Endodermal cell (in vitro differentiated cells): Measurements from ENCODE around the gene TRIM37. TPM values are rescaled to one million over a fixed set of nuclear protein-coding genes. Genes with fewer than 3 reads are reported as not detected.

Experiments
- DNase-seq: peaks from one replicate; pipeline ENCODE4 v3.0.0-alpha.2; 2017
- H3K27ac ChIP-seq: 2 replicates; pipeline ENCODE4 v1.5.1; 2013; ENCODE audit warnings: mild to moderate bottlenecking, low read depth, low read length, moderate library complexity
- H3K27me3 ChIP-seq: 2 replicates; pipeline ENCODE4 v1.6.1; 2013; ENCODE audit warnings: mild to moderate bottlenecking, low read length, moderate library complexity; ENCODE audit not compliant: insufficient read depth, control insufficient read depth, poor library complexity, severe bottlenecking
- H3K36me3 ChIP-seq: 2 replicates; pipeline ENCODE4 v1.7.0; 2013; ENCODE audit warnings: mild to moderate bottlenecking, low read length, moderate library complexity; ENCODE audit not compliant: control insufficient read depth, insufficient read depth
- H3K4me1 ChIP-seq: one replicate; pipeline ENCODE4 v1.7.0; 2013; ENCODE audit warnings: low read length; ENCODE audit not compliant: control insufficient read depth, insufficient read depth
- H3K4me3 ChIP-seq: 2 replicates; pipeline ENCODE4 v1.5.1; 2013; ENCODE audit warnings: mild to moderate bottlenecking, low read length, moderate library complexity
- H3K9ac ChIP-seq: 2 replicates; pipeline ENCODE4 v1.6.1; 2013; ENCODE audit warnings: mild to moderate bottlenecking, low read length, moderate library complexity; ENCODE audit not compliant: poor library complexity, severe bottlenecking; ENCODE audit errors: extremely low read depth
- H3K9me3 ChIP-seq: 2 replicates; pipeline ENCODE4 v1.6.1; 2013; ENCODE audit warnings: mild to moderate bottlenecking, low read length, moderate library complexity; ENCODE audit not compliant: control insufficient read depth
- H3K27ac Mint-ChIP-seq: 2 replicates; pipeline ENCODE4 v1.8.0; 2020; ENCODE audit warnings: mixed read lengths
- H3K27me3 Mint-ChIP-seq: 2 replicates; pipeline ENCODE4 v1.8.0; 2021; ENCODE audit warnings: mild to moderate bottlenecking, mixed read lengths; ENCODE audit not compliant: insufficient read depth
- H3K36me3 Mint-ChIP-seq: 2 replicates; pipeline ENCODE4 v1.8.0; 2020; ENCODE audit warnings: low read depth, mixed read lengths
- H3K4me1 Mint-ChIP-seq: 2 replicates; pipeline ENCODE4 v1.8.0; 2020; ENCODE audit warnings: mixed read lengths
- H3K4me3 Mint-ChIP-seq: 2 replicates; pipeline ENCODE4 v1.8.0; 2020; ENCODE audit warnings: mild to moderate bottlenecking, moderate library complexity, mixed read lengths
- H3K9me3 Mint-ChIP-seq: 2 replicates; pipeline ENCODE4 v1.8.0; 2020; ENCODE audit warnings: mild to moderate bottlenecking, mixed read lengths
- CTCF ChIP-seq: fragments of 200-600 bp; sonication (generic); conservative IDR thresholded peaks from 2 replicates; pipeline ENCODE4 v1.5.0; 2021; ENCODE audit warnings: antibody characterized with exemption, mild to moderate bottlenecking
- WGBS, 2 experiments: methylation state at CpG; one replicate each; pipeline versions ENCODE4 v1.1.5 to v1.1.7; 2013; ENCODE audit warnings: missing lambda C conversion rate in 2 of 2, mixed read lengths in 1 of 2; ENCODE audit not compliant: insufficient coverage in 1 of 2, insufficient read length in 1 of 2; 5-methylcytosine and 5-hydroxymethylcytosine counted together
- total RNA-seq, 2 donors: library from RNA; stranded (reverse); fragmentation: NEBNext Ultra II Directional in 1 of 2; extraction: Animal tissue kit (Norgen Biotek cat#: 25700) in 1 of 2; gene quantifications; 2 replicates in 1 of 2; 3 replicates in 1 of 2; pipeline ENCODE4 v1.2.1, GENCODE V29; 2021

TRIM37 gene
- total RNA-seq, 2 donors from 2014 or later = 43.6 to 64.6 TPM

- Histone ChIP-seq H3K9me3 (no peaks in the 10 kb centered on the region), H3K9ac (no peak overlapping the region), H3K4me1 (no peaks in the 10 kb centered on the region), H3K36me3 (no peaks in the 10 kb centered on the region), H3K27me3 (no peaks in the 10 kb centered on the region), H3K4me3 (no peak overlapping the region), H3K27ac (peak overlapping the region; percentile 59)
- no peak for DNase-seq
- WGBS, 2 experiments = 70% methylated on average over 4 to 7 of the region's 7 CpGs
- Mint-ChIP-seq H3K4me1 (peaks cover under 1% of the 10 kb centered on the region), H3K27ac (no peak overlapping the region), H3K9me3 (no peaks in the 10 kb centered on the region), H3K4me3 (no peak overlapping the region), H3K27me3 (no peaks in the 10 kb centered on the region), H3K36me3 (no peaks in the 10 kb centered on the region)
- TF ChIP-seq CTCF = no peak
These were observed 135.8 kb downstream of the TRIM37 start for GRCh38 chr17:58970609-58971450.

- DNase-seq = no peak
- TF ChIP-seq CTCF = no peak
- Histone ChIP-seq H3K4me3 (no peak overlapping the region), H3K9me3 (no peaks in the 10 kb centered on the region), H3K27ac (no peak overlapping the region), H3K9ac (no peak overlapping the region), H3K4me1 (no peaks in the 10 kb centered on the region), H3K36me3 (no peaks in the 10 kb centered on the region), H3K27me3 (no peaks in the 10 kb centered on the region)
- no peak overlapping the region for H3K4me3 Mint-ChIP-seq
- H3K4me1 Mint-ChIP-seq = peaks cover 6% of the 10 kb centered on the region
- no peak overlapping the region for H3K27ac Mint-ChIP-seq
- no peaks in the 10 kb centered on the region for H3K27me3 Mint-ChIP-seq
- WGBS, 2 experiments = 94 to 100% methylated on average over 2 to 4 of the region's 4 CpGs
- H3K9me3 Mint-ChIP-seq = no peaks in the 10 kb centered on the region
- no peaks in the 10 kb centered on the region for H3K36me3 Mint-ChIP-seq
These were observed 137.1 kb downstream of the TRIM37 start for GRCh38 chr17:58969612-58970011.

DNA sequence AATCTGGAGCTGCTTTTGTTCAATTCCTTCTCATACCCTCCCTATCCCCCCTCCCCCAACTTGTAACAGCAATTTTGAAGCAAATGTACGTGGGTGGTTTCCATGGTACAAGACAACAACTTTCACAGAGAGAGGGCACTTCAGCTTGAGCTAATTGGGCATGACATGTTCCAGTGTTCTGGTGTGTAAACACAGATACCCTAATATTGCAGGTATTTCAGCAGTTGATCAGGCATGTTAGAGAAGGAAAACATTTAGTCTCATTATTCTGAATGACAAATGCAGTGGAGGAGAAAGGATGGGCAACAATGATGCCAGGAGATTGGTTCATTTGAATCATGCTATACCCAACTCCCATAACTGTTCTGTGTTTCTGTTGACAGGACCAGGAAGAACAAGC lies 137.5 kb downstream of the TRIM37 start:
- Mint-ChIP-seq H3K4me1 (peaks cover 6% of the 10 kb centered on the region), H3K4me3 (no peak overlapping the region), H3K27ac (no peak overlapping the region), H3K36me3 (no peaks in the 10 kb centered on the region), H3K27me3 (no peaks in the 10 kb centered on the region), H3K9me3 (no peaks in the 10 kb centered on the region)
- DNase-seq = no peak
- TF ChIP-seq CTCF = no peak
- Histone ChIP-seq H3K9me3 (no peaks in the 10 kb centered on the region), H3K36me3 (no peaks in the 10 kb centered on the region), H3K4me3 (no peak overlapping the region), H3K27me3 (no peaks in the 10 kb centered on the region), H3K4me1 (no peaks in the 10 kb centered on the region), H3K27ac (no peak overlapping the region), H3K9ac (no peak overlapping the region)
- WGBS, 2 experiments = 50 to 76% methylated on average over 1 of the region's 1 CpG
